ENCODE measurements around the gene ADAMTSL3.

The ADAMTSL3 gene

GRCh38 chr15:83928392-83928734 lies 274.4 kb downstream of the ADAMTSL3 start:
- Mint-ChIP-seq H3K27me3 (peaks cover 13% of the 10 kb centered on the region), H3K36me3 (ENCODE audit: low read depth) (no peaks in the 10 kb centered on the region), H3K4me1 (ENCODE audit: low read depth) (peaks cover 6% of the 10 kb centered on the region), H3K4me3 (no peak overlapping the region), H3K9me3 (peaks cover 7% of the 10 kb centered on the region), H3K27ac (no peak overlapping the region)

GRCh38 chr15:83928878-83929418 lies 275.0 kb downstream of the ADAMTSL3 start:
- Mint-ChIP-seq H3K27ac (no peak overlapping the region), H3K36me3 (ENCODE audit: low read depth) (no peaks in the 10 kb centered on the region), H3K27me3 (peaks cover 13% of the 10 kb centered on the region), H3K9me3 (peaks cover 8% of the 10 kb centered on the region), H3K4me3 (no peak overlapping the region), H3K4me1 (ENCODE audit: low read depth) (peaks cover 6% of the 10 kb centered on the region)

GRCh38 chr15:83929619-83930018 lies 275.7 kb downstream of the ADAMTSL3 start:
- Mint-ChIP-seq H3K27ac (no peak overlapping the region), H3K9me3 (peaks cover 13% of the 10 kb centered on the region), H3K36me3 (ENCODE audit: low read depth) (no peaks in the 10 kb centered on the region), H3K27me3 (peaks cover 13% of the 10 kb centered on the region), H3K4me3 (no peak overlapping the region), H3K4me1 (ENCODE audit: low read depth) (peaks cover 6% of the 10 kb centered on the region)

- H3K4me3 Mint-ChIP-seq = no peak overlapping the region
- H3K27me3 Mint-ChIP-seq = peaks cover 13% of the 10 kb centered on the region
- H3K36me3 Mint-ChIP-seq (ENCODE audit: low read depth) = no peaks in the 10 kb centered on the region
- H3K4me1 Mint-ChIP-seq (ENCODE audit: low read depth) = peaks cover 6% of the 10 kb centered on the region
- H3K9me3 Mint-ChIP-seq = peaks cover 16% of the 10 kb centered on the region
- no peak overlapping the region for H3K27ac Mint-ChIP-seq
These were observed 276.7 kb downstream of the ADAMTSL3 start for GRCh38 chr15:83930392-83931212.

- Mint-ChIP-seq H3K36me3 (ENCODE audit: low read depth) (no peaks in the 10 kb centered on the region), H3K27me3 (peaks cover 13% of the 10 kb centered on the region), H3K4me1 (ENCODE audit: low read depth) (no peaks in the 10 kb centered on the region), H3K9me3 (peaks cover 21% of the 10 kb centered on the region), H3K4me3 (no peak overlapping the region), H3K27ac (no peak overlapping the region)
These were observed 281.9 kb downstream of the ADAMTSL3 start for GRCh38 chr15:83935774-83936173.

GRCh38 chr15:83940136-83940535 lies 286.2 kb downstream of the ADAMTSL3 start:
- no peaks in the 10 kb centered on the region for H3K36me3 Mint-ChIP-seq (ENCODE audit: low read depth)
- peaks cover 5% of the 10 kb centered on the region for H3K9me3 Mint-ChIP-seq
- H3K4me3 Mint-ChIP-seq = no peak overlapping the region
- H3K27ac Mint-ChIP-seq = no peak overlapping the region
- peaks cover 17% of the 10 kb centered on the region for H3K27me3 Mint-ChIP-seq
- H3K4me1 Mint-ChIP-seq (ENCODE audit: low read depth) = no peaks in the 10 kb centered on the region

- Mint-ChIP-seq H3K4me1 (ENCODE audit: low read depth) (no peaks in the 10 kb centered on the region), H3K27me3 (peaks cover 11% of the 10 kb centered on the region), H3K4me3 (no peak overlapping the region), H3K9me3 (peaks cover 5% of the 10 kb centered on the region), H3K27ac (no peak overlapping the region), H3K36me3 (ENCODE audit: low read depth) (no peaks in the 10 kb centered on the region)
These were observed 289.1 kb downstream of the ADAMTSL3 start for GRCh38 chr15:83943043-83943442.

GRCh38 chr15:83943849-83944404 lies 290.0 kb downstream of the ADAMTSL3 start:
- Mint-ChIP-seq H3K27me3 (peaks cover 11% of the 10 kb centered on the region), H3K4me3 (no peak overlapping the region), H3K36me3 (ENCODE audit: low read depth) (no peaks in the 10 kb centered on the region), H3K4me1 (ENCODE audit: low read depth) (no peaks in the 10 kb centered on the region), H3K27ac (no peak overlapping the region), H3K9me3 (peaks cover 5% of the 10 kb centered on the region)

- H3K4me3 Mint-ChIP-seq = no peak overlapping the region
- H3K9me3 Mint-ChIP-seq = peaks cover 9% of the 10 kb centered on the region
- H3K27me3 Mint-ChIP-seq = peaks cover 19% of the 10 kb centered on the region
- no peaks in the 10 kb centered on the region for H3K36me3 Mint-ChIP-seq (ENCODE audit: low read depth)
- no peak overlapping the region for H3K27ac Mint-ChIP-seq
- no peaks in the 10 kb centered on the region for H3K4me1 Mint-ChIP-seq (ENCODE audit: low read depth)
These were observed 293.2 kb downstream of the ADAMTSL3 start for GRCh38 chr15:83947156-83947555.

GRCh38 chr15:83954506-83954905 lies 300.6 kb downstream of the ADAMTSL3 start:
- Mint-ChIP-seq H3K27me3 (peaks cover 23% of the 10 kb centered on the region), H3K27ac (no peak overlapping the region), H3K4me3 (no peak overlapping the region), H3K9me3 (no peaks in the 10 kb centered on the region), H3K4me1 (ENCODE audit: low read depth) (no peaks in the 10 kb centered on the region), H3K36me3 (ENCODE audit: low read depth) (no peaks in the 10 kb centered on the region)

- Mint-ChIP-seq H3K36me3 (ENCODE audit: low read depth) (no peaks in the 10 kb centered on the region), H3K27me3 (peaks cover 24% of the 10 kb centered on the region), H3K4me1 (ENCODE audit: low read depth) (no peaks in the 10 kb centered on the region), H3K27ac (no peak overlapping the region), H3K4me3 (no peak overlapping the region), H3K9me3 (no peaks in the 10 kb centered on the region)
These were observed 301.9 kb downstream of the ADAMTSL3 start for GRCh38 chr15:83955806-83956265.

- Mint-ChIP-seq H3K27ac (no peak overlapping the region), H3K4me3 (no peak overlapping the region), H3K36me3 (ENCODE audit: low read depth) (no peaks in the 10 kb centered on the region), H3K4me1 (ENCODE audit: low read depth) (no peaks in the 10 kb centered on the region), H3K27me3 (peaks cover 22% of the 10 kb centered on the region), H3K9me3 (no peaks in the 10 kb centered on the region)
These were observed 303.0 kb downstream of the ADAMTSL3 start for GRCh38 chr15:83956887-83957286.

GRCh38 chr15:83959477-83959876 lies 305.6 kb downstream of the ADAMTSL3 start:
- H3K27me3 Mint-ChIP-seq = peaks cover 10% of the 10 kb centered on the region
- H3K27ac Mint-ChIP-seq = no peak overlapping the region
- peaks cover 5% of the 10 kb centered on the region for H3K9me3 Mint-ChIP-seq
- no peaks in the 10 kb centered on the region for H3K36me3 Mint-ChIP-seq (ENCODE audit: low read depth)
- H3K4me1 Mint-ChIP-seq (ENCODE audit: low read depth) = no peaks in the 10 kb centered on the region
- H3K4me3 Mint-ChIP-seq = no peak overlapping the region

GRCh38 chr15:83960192-83960829 lies 306.4 kb downstream of the ADAMTSL3 start:
- Mint-ChIP-seq H3K4me1 (ENCODE audit: low read depth) (no peaks in the 10 kb centered on the region), H3K4me3 (no peak overlapping the region), H3K27me3 (peaks cover 10% of the 10 kb centered on the region), H3K36me3 (ENCODE audit: low read depth) (no peaks in the 10 kb centered on the region), H3K27ac (no peak overlapping the region), H3K9me3 (peaks cover 9% of the 10 kb centered on the region)

GRCh38 chr15:83961311-83961710 lies 307.4 kb downstream of the ADAMTSL3 start:
- H3K36me3 Mint-ChIP-seq (ENCODE audit: low read depth) = no peaks in the 10 kb centered on the region
- H3K9me3 Mint-ChIP-seq = peaks cover 15% of the 10 kb centered on the region
- H3K4me1 Mint-ChIP-seq (ENCODE audit: low read depth) = no peaks in the 10 kb centered on the region
- no peak overlapping the region for H3K27ac Mint-ChIP-seq
- H3K27me3 Mint-ChIP-seq = peaks cover 9% of the 10 kb centered on the region
- H3K4me3 Mint-ChIP-seq = no peak overlapping the region

Measured in stimulated activated naive CD8-positive, alpha-beta T cell treated with anti-CD3 and anti-CD28 coated beads, Interleukin-15, Interleukin-2, amounts not matched to agents 100 ng/mL and 50 ng/mL, for 24 hours (primary cell).